Stimulated activated naive B cell treated with anti-CD40 and anti-IgM and Interleukin-4, amounts not matched to agents 10 μg/mL and 1 μg/mL and 100 μg/mL, for 72 hours (primary cell): ENCODE data around the gene CSRP1.
"Not testable (repeated sequence)": the region's sequence is repeated elsewhere in the genome, so short reads cannot be mapped to it uniquely, and the experiment has no call there.

Experiments used
- ATAC-seq, 2 donors: fragments of 150-1000 bp; cut with Tn5 transposase; replicated peaks; 2 replicates each; pipeline ENCODE4 v1.10.0; 2021; ENCODE audit warnings: moderate library complexity in 1 of 2
- DNase-seq: peaks from one replicate; pipeline ENCODE4 v3.0.0; 2021
- H3K27ac Mint-ChIP-seq: one replicate; pipeline ENCODE4 v1.8.0; 2022; ENCODE audit warnings: mild to moderate bottlenecking, mixed read lengths
- H3K27me3 Mint-ChIP-seq, 2 donors: one replicate each; pipeline ENCODE4 v1.8.0; 2022; ENCODE audit warnings: mixed read lengths in 2 of 2
- H3K36me3 Mint-ChIP-seq, 2 donors: one replicate each; pipeline ENCODE4 v1.8.0; 2022; ENCODE audit warnings: mixed read lengths in 2 of 2, mild to moderate bottlenecking in 1 of 2
- H3K4me1 Mint-ChIP-seq, 2 donors: one replicate each; pipeline ENCODE4 v1.8.0; 2022; ENCODE audit warnings: mixed read lengths in 2 of 2, mild to moderate bottlenecking in 1 of 2
- H3K4me3 Mint-ChIP-seq, 2 donors: one replicate each; pipeline ENCODE4 v1.8.0; 2022; ENCODE audit warnings: mild to moderate bottlenecking in 2 of 2, mixed read lengths in 2 of 2, moderate library complexity in 1 of 2
- H3K9me3 Mint-ChIP-seq, 2 donors: one replicate each; pipeline ENCODE4 v1.8.0; 2022; ENCODE audit warnings: mixed read lengths in 2 of 2, mild to moderate bottlenecking in 1 of 2

The CSRP1 gene

DNA sequence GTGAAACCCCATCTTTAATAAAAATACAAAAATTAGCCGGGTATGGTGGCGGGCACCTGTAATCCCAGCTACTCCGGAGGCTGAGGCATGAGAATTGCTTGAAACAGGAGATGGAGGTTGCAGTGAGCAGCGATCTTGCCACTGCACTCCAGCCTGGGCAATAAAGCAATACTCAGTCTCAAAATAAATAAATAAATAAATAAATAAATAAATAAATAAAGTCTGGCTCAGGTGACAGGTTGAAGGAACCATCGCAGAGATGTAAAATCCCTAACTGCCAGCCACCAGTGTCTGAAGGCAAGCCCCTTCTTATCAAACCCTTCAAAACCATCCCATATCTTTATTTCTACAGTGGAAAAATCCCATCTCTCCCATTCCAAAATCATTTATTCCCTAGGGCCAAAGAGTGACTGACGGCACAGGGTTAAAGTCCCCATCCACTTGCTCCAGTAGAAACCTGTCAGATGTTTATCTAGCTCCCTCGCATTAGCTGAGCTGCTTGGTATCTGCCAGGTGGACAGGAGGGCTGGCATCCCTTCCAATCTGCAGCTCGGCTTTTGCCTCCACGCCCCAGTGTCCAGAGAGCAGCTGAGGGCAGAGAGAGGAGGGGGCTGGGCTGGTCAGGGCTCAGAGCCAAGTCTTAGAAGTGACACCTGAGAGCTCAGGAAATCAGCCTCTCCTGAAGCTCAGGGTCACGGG is 5.0 kb downstream of the CSRP1 start:
- Mint-ChIP-seq H3K4me3 (no peak overlapping the region), H3K27me3 (no peaks in the 10 kb centered on the region), H3K4me1 (peaks cover 11 to 34% of the 10 kb centered on the region in 2 donors), H3K9me3 (no peaks in the 10 kb centered on the region), H3K36me3 (peaks cover 14 to 15% of the 10 kb centered on the region in 2 donors), H3K27ac (no peak overlapping the region)
- ATAC-seq (no peak), DNase-seq (no peak)

DNA sequence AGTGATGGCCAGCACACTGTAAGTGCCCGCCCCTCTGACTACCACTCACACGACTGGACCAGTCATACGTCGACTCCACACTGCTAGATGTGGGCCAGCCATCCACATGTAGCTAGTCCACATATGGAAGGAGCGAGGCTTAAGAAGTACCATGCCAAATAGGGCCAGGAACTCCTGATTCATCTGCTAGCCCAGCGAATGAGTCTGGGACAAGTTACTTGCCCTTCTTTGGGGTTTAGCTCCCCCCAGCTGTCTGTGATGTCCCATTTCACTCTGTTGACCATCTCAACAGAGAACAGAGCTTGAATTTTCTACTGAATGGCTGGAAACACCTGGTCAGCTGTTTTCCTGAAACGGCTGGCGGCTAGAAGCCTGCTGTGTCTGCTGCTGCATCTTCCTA is 5.8 kb downstream of the CSRP1 start:
- Mint-ChIP-seq H3K27ac (no peak overlapping the region), H3K4me3 (no peak overlapping the region), H3K27me3 (no peaks in the 10 kb centered on the region), H3K9me3 (no peaks in the 10 kb centered on the region), H3K36me3 (peaks cover 16% of the 10 kb centered on the region in 2 donors), H3K4me1 (peaks cover 11 to 29% of the 10 kb centered on the region in 2 donors)
- ATAC-seq (no peak), DNase-seq (no peak)

DNA sequence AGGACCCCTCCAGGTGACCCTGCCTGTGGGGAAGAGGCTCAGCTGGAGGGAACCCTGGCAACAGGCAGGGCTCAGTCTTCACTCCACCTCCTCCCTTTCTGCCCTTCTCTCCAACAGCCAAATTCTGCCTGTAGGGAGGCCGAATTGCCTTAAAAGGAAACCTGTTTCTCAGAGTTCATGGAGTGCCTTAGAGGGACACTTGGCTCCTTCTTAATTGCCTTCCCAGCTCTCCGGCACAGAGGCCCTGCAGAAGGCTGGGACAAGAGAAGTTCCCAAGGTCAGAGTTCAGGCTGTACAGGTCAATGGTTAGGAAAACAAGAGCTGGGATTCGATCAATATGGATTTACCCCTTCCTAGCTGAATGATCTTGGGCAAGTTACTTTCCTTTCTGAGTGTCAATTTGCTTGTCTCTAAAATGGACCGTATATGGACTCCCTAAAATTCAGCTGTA is 6.2 kb downstream of the CSRP1 start:
- no peak for DNase-seq
- Mint-ChIP-seq H3K9me3 (no peaks in the 10 kb centered on the region), H3K27me3 (no peaks in the 10 kb centered on the region), H3K36me3 (peaks cover 20 to 21% of the 10 kb centered on the region in 2 donors), H3K4me3 (no peak overlapping the region), H3K27ac (no peak overlapping the region), H3K4me1 (peaks cover 6 to 24% of the 10 kb centered on the region in 2 donors)
- no peak for ATAC-seq

DNA sequence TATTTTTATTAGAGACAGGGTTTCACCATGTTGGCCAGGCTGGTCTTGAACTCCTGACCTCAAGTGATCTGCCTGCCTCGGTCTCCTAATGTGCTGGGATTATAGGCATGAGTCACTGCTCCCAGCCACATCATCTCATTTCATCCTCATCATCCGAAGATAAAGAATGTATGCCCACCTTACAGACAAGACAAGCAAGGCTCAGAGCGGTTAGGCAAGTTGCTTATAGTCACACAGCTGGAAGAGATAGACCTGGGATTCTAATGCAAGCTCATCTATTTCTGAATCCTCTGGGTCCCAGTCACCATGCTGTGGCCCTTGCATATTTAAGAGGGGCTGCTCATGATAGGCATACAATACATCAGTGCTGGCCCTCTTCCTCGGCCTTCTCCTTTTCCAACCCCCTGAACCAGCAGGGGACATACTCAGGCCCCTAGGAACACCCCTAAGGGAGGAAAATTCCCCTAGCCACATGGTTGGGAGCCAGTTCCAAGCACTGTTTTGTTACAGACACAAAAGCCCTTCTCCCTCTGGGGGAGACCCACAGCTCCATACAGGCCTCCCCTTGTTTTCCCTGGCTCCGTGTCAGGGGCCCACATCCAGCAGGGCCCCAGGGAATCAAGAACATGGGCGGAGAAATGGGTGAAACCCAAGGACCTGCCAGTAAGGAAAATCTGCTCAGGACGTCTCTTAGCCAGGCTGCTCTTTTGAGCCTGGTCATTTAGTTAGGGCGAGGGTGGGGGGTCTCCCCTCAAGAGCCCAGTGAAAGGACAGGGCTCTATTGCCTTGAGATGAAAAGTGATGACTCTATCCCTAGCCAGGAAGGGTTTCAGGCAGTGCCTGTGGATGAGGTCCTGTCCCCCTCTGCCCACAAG is 6.9 kb downstream of the CSRP1 start:
- no peak overlapping the region for H3K4me3 Mint-ChIP-seq
- ATAC-seq (no peak), DNase-seq (no peak)
- H3K27me3 Mint-ChIP-seq, result no peaks in the 10 kb centered on the region
- H3K4me1 Mint-ChIP-seq, result peaks cover 0 to 18% of the 10 kb centered on the region in 2 donors
- peaks cover 19 to 24% of the 10 kb centered on the region in 2 donors for H3K36me3 Mint-ChIP-seq
- H3K9me3 Mint-ChIP-seq, result no peaks in the 10 kb centered on the region
- H3K27ac Mint-ChIP-seq, result no peak overlapping the region

DNA sequence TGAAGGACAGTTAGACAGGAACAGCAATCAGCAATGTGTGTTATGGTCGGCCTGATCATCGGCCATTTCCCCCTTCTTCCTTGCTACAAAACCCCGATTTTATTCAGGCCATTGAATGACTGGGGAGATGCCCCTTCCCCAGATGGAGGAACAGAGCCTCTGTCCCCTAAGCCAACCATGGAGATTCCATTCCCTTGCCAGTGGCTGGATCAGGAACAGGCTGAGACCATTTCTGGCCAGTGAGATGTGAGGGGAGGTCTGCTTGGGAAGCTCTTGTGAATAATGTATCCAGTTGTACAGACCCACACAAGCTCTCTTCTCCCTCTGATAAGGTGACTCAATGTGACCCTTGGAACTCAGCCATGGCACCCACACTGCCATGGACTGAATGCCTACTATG is 7.7 kb downstream of the CSRP1 start:
- H3K4me3 Mint-ChIP-seq, result no peak overlapping the region
- peaks cover 0 to 16% of the 10 kb centered on the region in 2 donors for H3K4me1 Mint-ChIP-seq
- DNase-seq (no peak), ATAC-seq (no peak)
- H3K27ac Mint-ChIP-seq, result no peak overlapping the region
- H3K27me3 Mint-ChIP-seq, result no peaks in the 10 kb centered on the region
- peaks cover 0 to under 1% of the 10 kb centered on the region in 2 donors for H3K9me3 Mint-ChIP-seq
- peaks cover 28 to 31% of the 10 kb centered on the region in 2 donors for H3K36me3 Mint-ChIP-seq

DNA sequence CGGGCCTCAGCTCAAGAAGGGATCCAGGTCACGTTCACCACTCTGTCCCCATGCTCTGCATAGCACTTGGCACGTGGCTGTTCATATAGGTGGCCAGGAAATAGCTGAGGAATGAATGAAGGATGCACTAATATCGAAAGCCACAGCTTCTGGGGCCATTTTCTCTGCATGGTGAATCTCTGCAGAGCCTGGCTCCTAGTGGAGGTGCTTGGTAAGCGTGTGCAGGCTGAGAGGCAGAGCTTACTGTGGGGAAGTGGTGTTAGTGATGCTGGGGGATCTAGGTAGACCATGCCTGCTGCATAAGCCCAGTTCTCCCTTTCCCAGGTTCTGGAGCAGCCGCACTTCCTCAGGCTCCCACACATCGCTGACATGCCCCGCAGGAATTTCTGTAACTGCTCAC is 8.3 kb downstream of the CSRP1 start:
- DNase-seq, result no peak
- peaks cover 33 to 34% of the 10 kb centered on the region in 2 donors for H3K36me3 Mint-ChIP-seq
- H3K4me1 Mint-ChIP-seq, result peaks cover 0 to 13% of the 10 kb centered on the region in 2 donors
- H3K4me3 Mint-ChIP-seq, result no peak overlapping the region
- H3K27me3 Mint-ChIP-seq, result no peaks in the 10 kb centered on the region
- no peak for ATAC-seq
- no peak overlapping the region for H3K27ac Mint-ChIP-seq
- peaks cover 0 to 4% of the 10 kb centered on the region in 2 donors for H3K9me3 Mint-ChIP-seq

DNA sequence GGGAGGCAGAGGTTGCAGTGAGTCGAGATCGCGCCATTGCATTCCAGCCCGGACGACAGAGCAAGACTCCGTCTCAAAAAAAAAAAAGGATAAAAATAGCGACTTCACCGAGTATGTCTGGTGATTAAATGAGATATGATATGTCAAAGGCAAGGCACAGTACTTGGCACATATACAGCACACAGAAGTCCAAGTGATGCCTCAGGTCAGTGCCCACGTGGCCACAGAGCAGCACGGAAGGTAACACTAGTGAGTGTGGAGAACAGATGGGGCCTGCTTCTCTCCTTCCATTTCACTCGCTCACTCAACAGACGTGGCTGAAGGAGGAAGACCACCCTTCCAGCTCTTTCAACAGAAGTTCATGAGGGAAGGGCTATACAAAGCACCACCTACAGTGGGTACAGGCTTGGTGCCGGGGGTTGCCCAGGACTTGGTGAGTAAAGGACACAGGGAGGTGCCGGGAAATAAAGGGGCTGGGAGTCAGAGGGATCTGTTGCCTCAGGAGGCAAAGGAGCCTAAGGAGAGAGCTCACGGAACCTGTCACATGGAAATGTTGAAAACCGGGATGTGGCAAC is 8.9 kb downstream of the CSRP1 start:
- Mint-ChIP-seq H3K4me3 (no peak overlapping the region), H3K9me3 (peaks cover 0 to 8% of the 10 kb centered on the region in 2 donors), H3K27ac (no peak overlapping the region), H3K36me3 (peaks cover 38 to 39% of the 10 kb centered on the region in 2 donors), H3K4me1 (peaks cover 0 to 9% of the 10 kb centered on the region in 2 donors), H3K27me3 (no peaks in the 10 kb centered on the region)
- DNase-seq, result no peak
- no peak for ATAC-seq

DNA sequence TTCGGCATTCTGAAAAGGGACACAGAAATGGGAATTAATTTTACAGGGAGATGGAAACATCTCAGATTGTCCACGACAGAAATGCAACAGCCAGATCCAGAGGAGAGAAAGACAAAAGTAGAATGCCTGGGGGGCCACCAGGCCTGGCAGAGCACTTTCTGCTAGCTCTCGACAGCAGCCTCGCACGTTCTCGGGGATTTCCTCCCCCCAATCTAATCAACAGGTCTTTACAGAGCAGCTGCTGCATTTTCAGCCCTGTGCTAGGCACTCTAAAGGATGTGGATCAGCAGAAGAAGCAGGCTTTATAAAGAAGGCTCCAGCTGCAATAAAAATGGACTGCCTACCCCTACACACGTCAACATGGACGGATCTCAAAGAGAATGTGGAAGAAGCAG is 10.6 kb downstream of the CSRP1 start:
- no peak for DNase-seq
- peaks cover 45 to 48% of the 10 kb centered on the region in 2 donors for H3K36me3 Mint-ChIP-seq
- no peak overlapping the region for H3K27ac Mint-ChIP-seq
- H3K4me3 Mint-ChIP-seq, result no peak overlapping the region
- H3K4me1 Mint-ChIP-seq, result peaks cover 0 to 9% of the 10 kb centered on the region in 2 donors
- no peaks in the 10 kb centered on the region for H3K27me3 Mint-ChIP-seq
- ATAC-seq, result no peak
- H3K9me3 Mint-ChIP-seq, result peaks cover 0 to 8% of the 10 kb centered on the region in 2 donors

DNA sequence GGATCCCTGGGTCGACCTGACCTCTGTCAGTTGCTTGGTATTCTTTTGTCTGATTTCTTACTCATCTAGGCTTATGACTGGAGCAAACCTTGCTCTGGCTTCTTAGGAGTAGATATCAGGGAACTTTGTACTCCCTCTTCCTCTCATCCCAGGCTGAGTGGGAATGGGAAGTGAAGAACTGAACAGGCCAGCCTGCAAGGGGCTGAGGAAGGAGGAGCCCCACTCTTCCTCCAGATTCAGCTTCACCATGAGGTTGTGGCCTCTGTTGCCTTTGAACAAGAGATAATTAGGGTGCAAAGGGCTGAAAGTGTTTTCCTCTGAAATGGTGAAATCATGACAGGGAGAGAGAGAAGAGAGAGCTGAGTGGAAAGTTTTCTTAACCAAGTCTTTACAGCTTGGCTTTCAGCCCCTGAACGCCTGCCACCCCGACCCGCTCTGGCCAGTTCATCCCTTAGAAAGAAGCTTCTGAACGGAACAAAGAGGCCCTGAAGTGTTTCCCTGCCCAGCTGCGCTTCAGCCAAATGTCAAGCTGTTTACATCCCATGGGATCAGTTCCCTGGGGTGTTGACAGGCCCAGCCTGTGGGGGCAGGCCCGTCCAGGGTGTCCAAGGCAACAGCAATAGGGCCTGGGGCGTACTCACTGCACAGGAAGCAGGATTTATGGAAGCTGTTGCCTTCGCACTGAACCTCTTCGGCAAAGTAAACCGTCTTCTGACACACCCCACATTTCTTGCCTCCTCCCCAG is 11.2 kb downstream of the CSRP1 start:
- peak overlapping the region; percentile 37 for H3K27ac Mint-ChIP-seq
- no peaks in the 10 kb centered on the region for H3K27me3 Mint-ChIP-seq

DNA sequence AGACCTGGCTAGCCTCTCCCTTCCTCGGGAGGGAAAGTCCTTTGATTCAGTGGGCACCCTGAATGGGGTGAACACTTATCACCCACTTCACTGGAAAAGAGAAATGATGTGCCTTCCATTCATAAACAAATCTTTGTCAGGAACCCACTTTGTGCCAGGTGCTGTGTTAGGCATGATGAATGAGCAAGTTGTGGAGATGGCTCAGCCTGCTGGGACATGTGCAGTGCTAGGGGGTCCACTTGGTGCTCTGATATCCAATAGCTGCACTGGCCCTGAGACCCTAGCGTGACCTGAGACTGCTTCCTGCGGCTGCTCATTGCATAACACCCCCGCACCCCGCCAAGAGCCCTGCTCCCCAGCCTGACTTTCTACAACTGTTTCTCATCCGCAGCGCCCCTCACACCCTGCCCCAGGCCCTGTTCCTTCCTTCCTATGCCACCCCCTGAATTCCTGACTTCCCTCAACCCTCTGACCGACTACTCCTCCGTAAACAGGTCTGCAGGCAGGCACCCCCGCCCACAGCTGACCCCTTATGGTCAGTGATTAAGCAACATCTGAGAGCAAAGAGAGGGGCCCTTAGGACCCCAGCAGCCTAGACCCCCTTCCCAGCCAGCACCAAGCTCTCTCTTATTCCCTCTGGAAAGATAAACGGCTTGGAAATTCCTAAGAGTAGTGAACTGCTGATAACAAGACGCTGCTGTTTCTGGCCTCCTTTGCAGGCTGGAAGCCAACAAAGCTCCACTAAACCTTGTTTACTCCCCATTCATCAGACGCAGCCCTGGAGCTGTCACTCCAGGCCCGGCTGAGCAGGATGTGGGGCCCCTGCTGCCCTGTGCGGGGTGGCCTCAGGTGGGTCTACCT is 12.9 kb downstream of the CSRP1 start:
- DNase-seq, result no peak
- no peak for ATAC-seq
- Mint-ChIP-seq H3K9me3 (peaks cover 0 to 8% of the 10 kb centered on the region in 2 donors), H3K4me3 (no peak overlapping the region), H3K27me3 (no peaks in the 10 kb centered on the region), H3K36me3 (peaks cover 54 to 63% of the 10 kb centered on the region in 2 donors), H3K27ac (peak overlapping the region; percentile 10), H3K4me1 (peaks cover 7 to 9% of the 10 kb centered on the region in 2 donors)

More for the DNA sequence above, 11.2 kb downstream of the CSRP1 start:
- Mint-ChIP-seq H3K9me3 (peaks cover 0 to 8% of the 10 kb centered on the region in 2 donors), H3K4me1 (peaks cover 0 to 9% of the 10 kb centered on the region in 2 donors), H3K36me3 (peaks cover 46 to 50% of the 10 kb centered on the region in 2 donors), H3K4me3 (no peak overlapping the region)
- DNase-seq, result no peak
- no peak for ATAC-seq

GRCh38 chr1:201493026-201493656 is 13.8 kb downstream of the CSRP1 start:
- not testable (repeated sequence) for DNase-seq, H3K27ac Mint-ChIP-seq, ATAC-seq, H3K9me3 Mint-ChIP-seq, H3K27me3 Mint-ChIP-seq, H3K4me1 Mint-ChIP-seq, H3K4me3 Mint-ChIP-seq
- peaks cover 58 to 66% of the 10 kb centered on the region in 2 donors for H3K36me3 Mint-ChIP-seq

DNA sequence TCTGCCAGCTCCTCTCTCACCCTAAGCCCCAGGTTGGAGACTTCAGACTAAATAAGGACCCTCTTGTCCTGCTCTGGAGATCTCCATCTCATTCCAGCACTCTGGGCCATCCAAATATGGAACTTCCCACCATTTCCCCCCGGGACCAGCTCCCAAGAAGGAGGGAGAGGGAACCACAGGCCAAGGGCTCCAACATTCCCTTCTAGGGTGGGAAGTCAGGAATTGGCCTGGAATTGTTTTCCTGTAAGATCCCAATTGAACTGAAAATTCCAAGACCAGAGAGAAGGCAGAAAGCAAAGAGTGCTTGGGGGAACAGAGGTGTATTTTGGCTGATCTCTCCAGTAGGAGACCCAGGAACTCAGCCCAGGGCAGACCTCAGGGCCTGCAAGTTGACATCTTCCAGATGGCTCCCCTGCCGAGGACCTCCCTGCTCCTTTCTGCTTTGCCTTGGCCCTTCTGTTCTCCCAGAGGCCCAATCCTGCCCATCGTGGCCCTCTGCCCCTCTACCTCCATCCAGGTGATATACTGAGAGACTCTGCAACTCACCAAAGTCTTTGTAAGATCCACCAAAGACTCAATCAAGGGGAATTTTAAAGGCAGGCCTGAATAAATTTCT is 14.9 kb downstream of the CSRP1 start:
- Mint-ChIP-seq H3K4me1 (peaks cover 0 to 7% of the 10 kb centered on the region in 2 donors), H3K9me3 (peaks cover 0 to 8% of the 10 kb centered on the region in 2 donors), H3K4me3 (no peak overlapping the region), H3K27ac (no peak overlapping the region), H3K27me3 (no peaks in the 10 kb centered on the region), H3K36me3 (peaks cover 56 to 69% of the 10 kb centered on the region in 2 donors)
- ATAC-seq, result no peak
- no peak for DNase-seq
